ENCODE results near the gene CFAP221.

The CFAP221 gene

GRCh38 chr2:119536707-119537106, 7.5 kb upstream of the CFAP221 start:
- no peak overlapping the region for H3K27ac ChIP-seq
- no peak for TF ChIP-seq ZFX (IDR thresholded peaks at IDR 0.05)
- TF ChIP-seq CTCF (conservative IDR thresholded peaks at IDR 0.05): no peak

DNA sequence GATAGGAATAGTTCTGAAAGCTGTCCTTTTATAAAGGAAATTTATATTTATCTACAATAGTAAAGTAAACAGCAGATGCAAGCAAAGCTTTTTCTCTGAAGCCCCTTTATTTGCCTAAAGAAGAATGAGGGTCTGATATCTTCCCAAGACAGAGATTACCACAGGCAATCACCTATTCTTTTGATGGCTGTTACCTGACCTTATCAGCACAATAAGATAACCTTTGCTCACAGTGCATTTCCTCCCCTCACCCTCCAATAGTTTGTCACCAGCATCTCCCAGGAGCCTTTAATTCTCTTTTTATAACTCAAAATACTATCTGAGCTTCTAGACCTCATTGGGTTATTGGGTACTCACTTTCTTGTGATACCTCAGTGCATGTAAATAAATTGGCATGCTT, 6.5 kb upstream of the CFAP221 start:
- no peak for TF ChIP-seq CTCF (conservative IDR thresholded peaks at IDR 0.05)
- TF ChIP-seq ZFX (IDR thresholded peaks at IDR 0.05): no peak
- no peak overlapping the region for H3K27ac ChIP-seq

DNA sequence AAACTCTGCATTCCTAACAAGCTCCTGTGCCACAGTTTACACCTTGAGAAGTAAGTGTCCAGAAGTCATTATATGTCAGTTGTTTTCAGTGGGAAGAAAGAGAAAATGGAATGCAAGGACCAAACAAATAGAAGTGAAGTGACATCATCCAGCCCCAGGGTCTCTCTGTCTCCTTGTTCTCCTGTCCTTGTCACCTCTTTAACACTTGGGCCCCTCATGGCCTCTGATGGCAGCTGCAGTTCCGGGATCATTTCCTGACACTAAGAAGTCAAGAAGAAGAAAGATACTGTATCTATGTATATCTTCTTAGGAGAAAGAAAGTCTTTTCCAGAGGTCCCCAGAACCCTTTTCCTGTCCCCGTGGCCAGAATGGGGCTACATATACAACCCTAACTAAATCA, 2.8 kb upstream of the CFAP221 start:
- TF ChIP-seq ZFX (IDR thresholded peaks at IDR 0.05) (no peak), CTCF (conservative IDR thresholded peaks at IDR 0.05) (no peak)
- H3K27ac ChIP-seq: no peak overlapping the region

DNA sequence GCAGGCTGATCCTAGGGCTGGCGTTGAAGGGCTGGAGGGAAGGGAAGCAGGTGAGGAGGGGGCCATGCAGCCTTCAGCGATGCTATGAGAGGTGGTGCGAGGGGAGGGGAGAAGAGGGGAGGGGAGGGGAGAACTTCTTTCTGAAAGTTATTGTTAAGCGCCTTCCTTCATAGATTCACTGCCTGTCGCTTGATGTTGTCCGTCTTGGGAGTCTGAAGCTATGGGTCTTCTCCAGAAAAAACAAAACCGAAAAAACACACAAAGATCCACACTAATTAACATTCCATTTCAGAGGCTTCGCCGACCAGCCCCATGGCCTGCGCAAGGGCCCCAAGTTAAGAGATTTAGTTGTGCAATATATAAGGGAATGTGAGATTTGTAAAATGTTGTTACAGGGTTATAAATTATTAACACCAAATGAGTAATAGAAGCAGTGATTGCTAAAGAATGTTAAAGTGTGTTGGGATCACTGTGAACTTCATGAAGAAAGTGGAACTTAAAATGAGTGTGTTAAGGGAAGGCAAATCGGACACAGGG, 758 bp downstream of the CFAP221 start:
- TF ChIP-seq CTCF (conservative IDR thresholded peaks at IDR 0.05): no peak
- H3K27ac ChIP-seq: peak overlapping the region; percentile 70

- TF ChIP-seq CTCF (conservative IDR thresholded peaks at IDR 0.05) (no peak), ZFX (IDR thresholded peaks at IDR 0.05) (no peak)
Observed at GRCh38 chr2:119545754-119546446, 1.7 kb downstream of the CFAP221 start.

DNA sequence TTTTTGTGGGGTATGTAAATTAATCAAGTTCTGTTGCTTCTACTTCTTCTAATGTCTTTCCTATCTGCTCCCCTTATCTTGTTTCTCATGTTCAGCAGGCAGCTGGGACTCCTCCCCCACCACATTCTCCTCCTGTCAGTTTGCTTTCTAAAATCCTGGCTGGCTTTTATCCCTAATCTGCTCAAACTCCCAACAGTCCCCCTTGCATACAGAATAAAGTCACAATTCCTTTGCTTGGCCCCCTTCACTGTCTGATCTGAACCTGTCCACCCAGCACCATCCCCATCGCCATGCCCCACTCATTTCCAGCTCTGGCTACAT, 2.2 kb downstream of the CFAP221 start:
- H3K27ac ChIP-seq: no peak overlapping the region
- TF ChIP-seq ZFX (IDR thresholded peaks at IDR 0.05): no peak
- no peak for TF ChIP-seq CTCF (conservative IDR thresholded peaks at IDR 0.05)

More at GRCh38 chr2:119545754-119546446, 1.7 kb downstream of the CFAP221 start:
- H3K27ac ChIP-seq: no peak overlapping the region

GRCh38 chr2:119548516-119549120, 4.4 kb downstream of the CFAP221 start:
- no peak for TF ChIP-seq CTCF (conservative IDR thresholded peaks at IDR 0.05)
- no peak overlapping the region for H3K27ac ChIP-seq

Data from C4-2B (cell line).